D721Med (cell line): Measurements from ENCODE around the gene FXYD4.
"Not testable (repeated sequence)": the region's sequence is repeated elsewhere in the genome, so short reads cannot be mapped to it uniquely, and the experiment has no call there.

Experiments
- DNase-seq: peaks from one replicate; pipeline ENCODE4 v3.0.0; 2011; ENCODE audit warnings: low spot score; ENCODE audit not compliant: insufficient read length
- FAIRE-seq: peaks from 2 replicates; lab custom pipeline; 2011; peaks lifted over from hg19 to GRCh38; lab: Jason Lieb, UNC
- TF ChIP-seq, protein P1 (sequence below): IDR thresholded peaks from 2 replicates; pipeline ENCODE4 v1.5.1; 2012; ENCODE audit warnings: mild to moderate bottlenecking, control low read depth; ENCODE audit not compliant: insufficient read depth; ENCODE audit errors: missing control alignments

FXYD4 gene, protein sequence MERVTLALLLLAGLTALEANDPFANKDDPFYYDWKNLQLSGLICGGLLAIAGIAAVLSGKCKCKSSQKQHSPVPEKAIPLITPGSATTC

DNA sequence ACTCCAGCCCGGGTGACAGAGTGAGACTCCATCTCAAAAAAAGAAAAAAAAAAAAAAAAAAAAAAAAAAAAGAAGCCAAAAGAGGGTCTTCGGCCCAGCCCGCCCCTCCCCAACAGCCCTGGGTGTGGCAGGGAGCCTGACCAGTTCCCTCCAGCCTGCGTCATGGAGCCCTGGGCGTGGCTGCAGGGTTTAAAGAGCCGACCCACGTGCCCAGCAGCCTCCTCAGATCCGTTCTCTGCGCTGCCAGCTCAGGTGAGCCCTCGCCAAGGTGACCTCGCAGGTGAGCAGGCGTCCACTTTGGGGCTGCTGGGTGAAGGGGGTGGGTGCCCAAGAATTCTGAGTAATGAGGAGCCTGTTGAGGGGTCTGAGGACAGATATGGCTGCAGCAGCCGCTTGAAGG is at the start of gene FXYD4:
TSS of gene FXYD4 (plus strand) at position 219 of the 400 bp plus-strand sequence. CDS start 2,111 bp downstream, outside the sequence.
- no peak for DNase-seq
- TF ChIP-seq, protein P1, sequence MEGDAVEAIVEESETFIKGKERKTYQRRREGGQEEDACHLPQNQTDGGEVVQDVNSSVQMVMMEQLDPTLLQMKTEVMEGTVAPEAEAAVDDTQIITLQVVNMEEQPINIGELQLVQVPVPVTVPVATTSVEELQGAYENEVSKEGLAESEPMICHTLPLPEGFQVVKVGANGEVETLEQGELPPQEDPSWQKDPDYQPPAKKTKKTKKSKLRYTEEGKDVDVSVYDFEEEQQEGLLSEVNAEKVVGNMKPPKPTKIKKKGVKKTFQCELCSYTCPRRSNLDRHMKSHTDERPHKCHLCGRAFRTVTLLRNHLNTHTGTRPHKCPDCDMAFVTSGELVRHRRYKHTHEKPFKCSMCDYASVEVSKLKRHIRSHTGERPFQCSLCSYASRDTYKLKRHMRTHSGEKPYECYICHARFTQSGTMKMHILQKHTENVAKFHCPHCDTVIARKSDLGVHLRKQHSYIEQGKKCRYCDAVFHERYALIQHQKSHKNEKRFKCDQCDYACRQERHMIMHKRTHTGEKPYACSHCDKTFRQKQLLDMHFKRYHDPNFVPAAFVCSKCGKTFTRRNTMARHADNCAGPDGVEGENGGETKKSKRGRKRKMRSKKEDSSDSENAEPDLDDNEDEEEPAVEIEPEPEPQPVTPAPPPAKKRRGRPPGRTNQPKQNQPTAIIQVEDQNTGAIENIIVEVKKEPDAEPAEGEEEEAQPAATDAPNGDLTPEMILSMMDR, result no peak
- FAIRE-seq, result no peak

DNA sequence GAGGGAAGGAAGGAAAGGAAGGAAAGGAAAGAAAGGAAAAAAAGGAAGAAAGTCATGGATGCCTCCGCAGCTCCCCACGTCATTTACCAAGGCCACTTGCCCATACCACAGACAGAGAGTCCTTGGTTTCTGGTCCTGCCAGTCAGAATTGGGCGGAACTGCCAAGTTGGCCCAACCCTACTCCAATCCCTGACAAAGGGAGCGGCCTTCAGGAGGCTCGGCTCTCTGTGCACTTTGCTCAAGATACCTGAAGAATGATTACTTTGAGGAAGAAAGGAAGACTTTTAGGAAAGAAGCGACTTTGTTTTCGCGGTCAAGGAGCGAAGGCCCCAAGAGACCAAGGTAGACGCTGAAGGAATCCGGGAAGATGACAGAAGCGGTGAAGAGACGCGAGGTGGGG is 49.1 kb upstream of the FXYD4 start:
- no peak for DNase-seq
- TF ChIP-seq, protein P1, result no peak
- no peak for FAIRE-seq

DNA sequence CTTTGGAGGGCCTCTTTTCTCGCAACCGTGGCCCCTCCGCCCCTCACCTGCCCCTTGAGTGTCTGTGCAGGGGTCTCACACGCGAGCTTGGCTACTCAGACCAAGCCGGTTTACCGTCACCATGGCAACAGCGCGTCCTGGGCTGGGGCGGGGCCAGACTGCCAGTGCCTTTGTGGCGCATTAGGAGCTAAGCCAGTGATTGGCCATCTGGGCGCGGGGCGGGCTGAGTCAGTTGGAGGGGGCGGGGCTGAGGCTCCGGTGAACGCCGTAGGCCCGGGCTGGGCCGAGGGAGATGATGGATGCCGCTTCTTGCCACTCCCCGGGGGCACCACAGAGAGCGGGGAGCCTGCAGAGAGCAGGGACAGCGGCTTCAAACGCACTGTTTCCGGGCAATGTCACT is 48.7 kb upstream of the FXYD4 start:
- TF ChIP-seq, protein P1, result no peak
- FAIRE-seq (no peak), DNase-seq (peak; percentile 50)

DNA sequence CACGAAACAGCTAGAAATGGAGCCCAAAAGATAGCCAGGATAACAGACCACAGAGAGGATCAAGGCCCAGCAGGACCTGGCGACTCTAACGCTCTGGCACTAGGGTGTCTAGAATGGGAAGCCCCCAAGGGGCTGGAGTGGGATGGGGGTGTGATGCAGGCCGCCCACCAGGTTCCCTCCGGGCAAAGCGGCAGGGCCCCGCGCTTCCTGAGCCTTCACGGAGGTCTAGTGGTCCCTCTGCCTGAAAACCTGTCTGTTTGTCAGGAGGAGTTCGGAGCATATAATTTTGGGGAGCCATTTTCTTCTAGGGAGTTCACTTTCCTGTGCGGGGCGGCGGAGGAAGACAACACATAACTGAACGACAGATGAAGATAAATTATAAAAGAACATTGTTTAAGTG is 48.2 kb upstream of the FXYD4 start:
- TF ChIP-seq, protein P1, result no peak
- FAIRE-seq (no peak), DNase-seq (no peak)

DNA sequence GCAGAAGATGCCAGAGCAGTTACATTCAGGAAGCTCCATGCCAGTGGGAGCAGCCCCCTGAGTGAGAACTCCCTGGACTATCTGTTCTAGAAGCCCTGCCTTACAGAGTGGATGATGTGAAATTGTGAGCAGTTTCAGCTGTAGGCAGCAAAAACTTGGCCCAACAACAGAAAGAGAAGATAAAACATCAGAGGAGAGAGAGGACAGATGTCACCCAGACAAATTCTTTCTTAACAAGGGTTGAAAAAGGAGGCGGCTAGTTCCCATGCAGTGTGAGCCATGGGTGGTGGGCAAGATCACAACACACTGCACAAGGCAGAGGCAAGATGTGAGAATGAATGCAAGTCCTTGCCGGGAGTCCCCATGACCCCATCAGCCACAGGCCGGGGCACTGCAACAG is 46.6 kb upstream of the FXYD4 start:
- TF ChIP-seq, protein P1, result no peak
- FAIRE-seq (no peak), DNase-seq (no peak)

DNA sequence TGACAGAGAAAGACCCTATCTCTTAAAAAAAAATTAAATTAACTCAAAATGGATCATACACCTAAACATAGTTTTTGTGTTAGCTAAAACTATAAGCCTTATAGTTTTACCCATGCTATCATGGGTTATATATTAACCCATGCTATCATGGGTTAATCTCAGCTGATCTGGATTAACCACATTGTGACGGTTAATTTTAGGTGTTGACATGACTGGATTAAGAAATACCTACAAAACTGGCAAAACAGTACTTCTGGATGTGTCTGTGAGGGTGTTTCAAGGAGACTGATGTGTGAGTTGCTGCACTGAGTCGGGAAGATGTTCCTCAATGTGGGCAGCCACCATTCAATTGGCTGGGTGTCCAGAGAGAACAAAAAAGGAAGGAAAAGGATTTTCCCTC is 44.3 kb upstream of the FXYD4 start:
- TF ChIP-seq, protein P1, result no peak
- FAIRE-seq (no peak), DNase-seq (no peak)

DNA sequence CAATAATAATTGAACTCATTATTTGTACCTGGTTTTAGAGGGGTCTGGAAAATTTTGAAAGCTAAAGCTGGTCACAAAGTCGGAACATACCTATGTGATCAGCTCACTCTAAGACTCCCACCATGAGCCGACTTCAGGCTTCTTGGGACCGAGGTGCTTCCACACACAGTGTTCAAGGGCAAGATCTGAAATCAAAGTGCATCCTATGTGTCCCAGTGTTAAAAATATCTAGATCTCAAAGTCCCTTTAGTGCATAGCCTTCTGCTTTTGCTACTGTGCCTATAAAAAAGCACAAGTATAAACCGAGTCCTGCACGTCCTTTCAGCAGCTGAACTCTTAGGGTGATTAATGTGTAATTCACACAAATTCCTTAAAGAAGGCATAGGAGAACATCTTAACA is 43.5 kb upstream of the FXYD4 start:
- no peak for FAIRE-seq

DNA sequence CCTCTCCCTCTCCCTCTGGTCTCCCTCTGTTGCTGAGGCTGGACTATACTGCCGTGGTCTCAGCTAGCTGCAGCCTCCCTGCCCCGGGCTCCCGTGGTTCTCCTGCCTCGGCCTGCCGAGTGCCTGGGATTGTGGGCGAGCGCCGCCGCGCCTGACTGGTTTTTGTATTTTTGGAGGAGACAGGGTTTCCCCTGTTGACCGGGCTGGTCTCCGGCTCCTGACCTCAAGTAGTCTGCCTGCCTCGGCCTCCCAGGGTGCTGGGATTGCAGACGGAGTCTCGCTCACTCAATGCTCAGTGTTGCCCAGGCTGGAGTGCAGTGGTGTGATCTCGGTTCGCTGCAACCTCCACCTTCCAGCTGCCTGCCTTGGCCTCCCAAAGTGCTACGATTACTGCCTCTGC is 42.6 kb upstream of the FXYD4 start:
- FAIRE-seq, DNase-seq: not testable (repeated sequence)

More for the DNA sequence above, 43.5 kb upstream of the FXYD4 start:
- DNase-seq, result no peak
- TF ChIP-seq, protein P1, result no peak

DNA sequence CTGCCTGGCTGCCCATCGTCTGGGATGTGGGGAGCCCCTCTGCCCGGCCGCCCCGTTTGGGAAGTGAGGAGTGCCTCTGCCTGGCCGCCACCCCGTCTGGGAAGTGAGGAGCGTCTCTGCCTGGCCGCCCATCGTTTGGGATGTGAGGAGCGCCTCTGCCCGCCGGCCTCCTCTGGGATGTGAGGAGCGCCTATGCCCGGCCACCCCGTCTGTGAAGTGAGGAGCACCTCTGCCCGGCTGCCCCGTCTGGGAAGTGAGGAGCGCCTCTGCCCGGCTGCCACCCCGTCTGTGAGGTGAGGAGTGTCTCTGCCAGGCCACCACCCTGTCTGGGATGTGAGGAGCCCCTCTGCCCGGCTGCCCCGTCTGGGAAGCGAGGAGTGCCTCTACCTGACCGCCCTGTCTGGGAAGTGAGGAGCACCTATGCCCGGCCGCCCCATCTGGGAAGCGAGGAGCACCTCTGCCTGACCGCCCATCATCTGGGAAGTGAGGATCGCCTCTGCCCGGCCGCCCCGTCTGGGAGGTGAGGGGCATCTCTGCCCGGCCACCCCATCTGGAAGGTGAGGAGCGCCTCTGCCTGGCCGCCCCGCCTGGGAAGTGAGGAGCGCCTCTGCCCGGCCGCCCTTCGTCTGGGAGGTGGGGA is 42.1 kb upstream of the FXYD4 start:
- DNase-seq, FAIRE-seq: not testable (repeated sequence)

DNA sequence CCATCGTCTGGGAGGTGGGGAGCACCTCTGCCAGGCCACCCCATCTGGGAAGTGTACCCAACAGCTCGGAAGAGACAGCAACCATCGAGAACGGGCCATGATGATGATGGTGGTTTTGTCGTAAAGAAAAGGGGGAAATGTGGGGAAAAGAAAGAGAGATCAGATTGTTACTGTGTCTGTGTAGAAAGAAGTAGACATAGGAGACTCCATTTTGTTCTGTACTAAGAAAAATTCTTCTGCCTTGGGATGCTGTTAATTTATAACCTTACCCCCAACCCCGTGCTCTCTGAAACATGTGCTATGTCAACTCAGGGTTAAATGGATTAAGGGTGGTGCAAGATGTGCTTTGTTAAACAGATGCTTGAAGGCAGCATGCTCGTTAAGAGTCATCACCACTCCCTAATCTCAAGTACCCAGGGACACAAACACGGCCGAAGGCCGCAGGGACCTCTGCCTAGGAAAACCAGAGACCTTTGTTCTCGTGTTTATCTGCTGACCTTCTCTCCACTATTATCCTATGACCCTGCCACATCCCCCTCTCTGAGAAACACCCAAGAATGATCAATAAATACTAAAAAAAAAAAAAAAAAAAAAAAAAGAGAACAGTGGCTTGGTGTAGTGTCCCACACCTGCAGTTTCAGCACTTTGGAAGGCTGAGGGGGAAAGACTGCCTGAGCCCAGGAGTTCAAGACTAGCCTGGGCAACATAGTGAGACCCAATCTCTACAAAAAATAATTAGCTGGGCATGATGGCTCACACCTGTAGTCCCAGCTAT is 41.2 kb upstream of the FXYD4 start:
- not testable (repeated sequence) for FAIRE-seq, DNase-seq
